GM18868 (cell line): ENCODE data around the gene MYO5B.

Source experiments
- ATAC-seq: cut with Tn5 transposase; IDR thresholded peaks from one replicate; pipeline ENCODE4 v1.9.1; 2021; ENCODE audit warnings: mild to moderate bottlenecking, moderate library complexity; ENCODE audit not compliant: unreplicated experiment

MYO5B gene

GRCh38 chr18:50189160-50189559 is 5.8 kb downstream of the MYO5B start:
- ATAC-seq, result peak; percentile 77

GRCh38 chr18:50188652-50189051 is 6.3 kb downstream of the MYO5B start:
- ATAC-seq, result no peak

GRCh38 chr18:50187659-50188058 is 7.3 kb downstream of the MYO5B start:
- ATAC-seq, result no peak

DNA sequence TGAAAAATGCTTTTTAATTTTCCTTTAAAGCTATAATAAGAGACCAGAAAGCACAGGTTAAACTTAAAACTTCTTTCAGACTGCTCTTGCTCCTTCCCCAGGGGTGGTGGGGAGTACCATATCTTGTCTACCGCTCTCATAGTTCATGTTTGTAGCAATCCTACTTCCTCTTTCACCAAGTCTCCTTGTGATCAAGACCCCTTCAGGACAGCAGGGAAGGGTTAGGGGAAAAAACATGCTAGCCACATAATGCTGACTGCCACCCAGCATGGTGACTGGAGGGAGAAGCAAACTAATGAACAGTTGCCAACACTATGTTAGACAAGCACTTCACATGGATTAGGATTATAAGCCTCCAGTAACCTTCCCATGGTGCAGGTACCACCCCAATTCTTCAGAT is 8.6 kb downstream of the MYO5B start:
- ATAC-seq, result no peak

DNA sequence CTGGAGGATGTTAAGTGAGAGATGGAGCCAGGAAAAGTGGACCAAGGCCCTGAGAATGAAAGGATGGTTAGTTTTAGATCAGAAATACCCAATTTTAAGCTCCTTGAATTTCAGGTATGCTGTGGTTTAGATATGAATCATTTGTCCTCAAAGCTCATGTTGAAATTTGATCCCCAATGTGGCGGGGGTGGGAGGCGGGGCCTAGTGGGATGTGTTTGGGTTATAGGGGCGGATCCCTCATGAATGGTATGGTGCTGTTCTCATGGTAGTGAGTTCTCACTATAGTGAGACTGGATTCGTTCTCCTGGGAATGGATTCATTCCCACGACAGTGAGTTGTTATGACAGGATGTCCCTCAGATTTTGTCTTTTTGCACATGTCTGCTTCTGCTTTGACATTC is 11.4 kb downstream of the MYO5B start:
- no peak for ATAC-seq

GRCh38 chr18:50182511-50182910 is 12.4 kb downstream of the MYO5B start:
- no peak for ATAC-seq

- no peak for ATAC-seq
Observed at GRCh38 chr18:50181590-50181989, 13.4 kb downstream of the MYO5B start.

DNA sequence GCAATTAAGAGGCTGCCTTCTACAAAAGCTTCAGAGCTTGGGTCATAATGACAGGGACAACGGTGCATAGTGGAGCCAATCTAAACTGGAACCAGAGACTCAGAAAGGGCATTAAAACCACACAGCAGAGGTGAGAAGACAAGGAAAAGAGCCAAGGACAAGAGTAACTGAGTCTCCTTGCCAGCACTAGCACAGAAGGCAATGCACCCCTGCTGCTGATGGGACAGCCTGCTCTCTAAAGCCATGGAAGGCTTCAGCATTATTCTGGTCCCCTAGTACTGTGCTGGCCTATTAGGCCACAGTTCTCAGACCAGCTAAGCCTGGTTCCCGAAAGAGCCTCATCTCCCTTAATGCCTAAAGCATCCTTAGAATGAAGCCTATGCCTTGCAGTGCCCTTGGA is 15.5 kb downstream of the MYO5B start:
- no peak for ATAC-seq

- no peak for ATAC-seq
Observed at GRCh38 chr18:50177294-50177992, 17.5 kb downstream of the MYO5B start.

GRCh38 chr18:50172367-50172766 is 22.6 kb downstream of the MYO5B start:
- ATAC-seq, result no peak

DNA sequence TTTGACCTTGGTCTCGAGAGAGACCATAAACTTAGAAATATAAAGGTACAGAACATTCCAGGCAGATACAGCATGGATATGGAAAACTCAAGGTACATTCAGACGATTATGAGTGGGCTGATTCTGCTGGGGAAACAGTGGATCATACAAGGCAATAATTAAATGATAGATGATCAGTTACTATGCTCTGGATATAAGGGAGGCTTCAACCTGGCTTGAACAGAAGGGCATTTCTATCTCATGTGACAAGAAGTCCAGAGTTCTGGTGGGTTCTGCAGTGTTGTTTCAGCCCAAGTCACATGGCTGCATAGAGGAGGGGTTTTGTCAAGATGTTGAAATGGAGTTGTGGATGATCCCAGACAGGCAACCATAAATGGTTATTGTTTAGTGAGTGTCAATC is 23.5 kb downstream of the MYO5B start:
- ATAC-seq, result no peak

- no peak for ATAC-seq
Observed at GRCh38 chr18:50170004-50170403, 24.9 kb downstream of the MYO5B start.

- ATAC-seq, result no peak
Observed at GRCh38 chr18:50169149-50169548, 25.8 kb downstream of the MYO5B start.

- ATAC-seq, result no peak
Observed at GRCh38 chr18:50167966-50168365, 27.0 kb downstream of the MYO5B start.

DNA sequence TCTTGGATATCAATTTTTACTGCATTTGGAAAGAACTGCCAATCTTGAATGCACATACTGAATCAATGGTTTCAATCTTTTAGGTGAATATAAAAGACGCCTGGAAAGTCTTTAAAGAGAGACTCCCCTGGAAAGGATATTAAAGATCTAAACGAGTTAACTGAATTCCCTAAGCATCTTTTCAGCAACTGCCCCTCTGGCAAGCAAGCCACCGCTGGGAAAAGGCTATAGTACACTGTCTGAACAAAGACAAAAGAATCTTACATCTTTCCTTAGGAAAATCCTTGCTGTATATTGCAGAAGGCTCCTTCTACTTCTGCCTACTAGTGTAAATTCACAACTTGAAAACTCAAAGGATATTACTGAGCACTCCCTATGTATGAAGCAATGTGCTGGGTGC is 28.0 kb downstream of the MYO5B start:
- no peak for ATAC-seq

GRCh38 chr18:50163505-50163904 is 31.4 kb downstream of the MYO5B start:
- no peak for ATAC-seq

- no peak for ATAC-seq
Observed at GRCh38 chr18:50162486-50163304, 32.3 kb downstream of the MYO5B start.

DNA sequence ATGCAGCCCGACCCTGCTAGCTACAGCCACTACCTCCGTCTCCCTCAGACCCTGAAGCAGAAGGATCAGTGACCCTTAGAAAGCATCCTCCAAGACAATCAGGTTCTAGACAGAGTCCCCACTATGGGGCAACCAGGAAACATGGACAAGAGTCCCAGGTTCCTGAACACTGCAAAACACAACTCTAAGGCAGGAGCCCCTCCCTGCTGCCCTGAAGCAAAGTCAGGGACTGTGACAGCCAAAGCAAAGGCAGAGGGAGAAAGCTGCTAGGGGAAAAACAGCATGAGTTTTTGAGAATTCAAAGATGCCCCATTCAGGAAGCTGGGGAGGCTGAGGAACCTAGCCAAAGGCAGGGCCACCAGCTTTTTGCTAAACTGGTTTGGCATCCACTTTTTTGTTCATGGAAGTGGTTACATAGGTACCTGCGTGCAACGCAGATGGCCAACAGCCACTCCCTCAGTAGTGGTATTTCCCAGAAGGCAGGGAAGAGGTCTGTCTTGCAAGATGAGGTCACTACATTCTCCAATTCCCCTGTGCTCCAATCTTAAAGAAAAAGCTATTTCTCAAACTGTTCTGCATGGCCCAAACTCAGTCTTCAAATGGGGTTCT is 33.2 kb downstream of the MYO5B start:
- ATAC-seq, result no peak

- no peak for ATAC-seq
Observed at GRCh38 chr18:50159654-50160046, 35.3 kb downstream of the MYO5B start.

DNA sequence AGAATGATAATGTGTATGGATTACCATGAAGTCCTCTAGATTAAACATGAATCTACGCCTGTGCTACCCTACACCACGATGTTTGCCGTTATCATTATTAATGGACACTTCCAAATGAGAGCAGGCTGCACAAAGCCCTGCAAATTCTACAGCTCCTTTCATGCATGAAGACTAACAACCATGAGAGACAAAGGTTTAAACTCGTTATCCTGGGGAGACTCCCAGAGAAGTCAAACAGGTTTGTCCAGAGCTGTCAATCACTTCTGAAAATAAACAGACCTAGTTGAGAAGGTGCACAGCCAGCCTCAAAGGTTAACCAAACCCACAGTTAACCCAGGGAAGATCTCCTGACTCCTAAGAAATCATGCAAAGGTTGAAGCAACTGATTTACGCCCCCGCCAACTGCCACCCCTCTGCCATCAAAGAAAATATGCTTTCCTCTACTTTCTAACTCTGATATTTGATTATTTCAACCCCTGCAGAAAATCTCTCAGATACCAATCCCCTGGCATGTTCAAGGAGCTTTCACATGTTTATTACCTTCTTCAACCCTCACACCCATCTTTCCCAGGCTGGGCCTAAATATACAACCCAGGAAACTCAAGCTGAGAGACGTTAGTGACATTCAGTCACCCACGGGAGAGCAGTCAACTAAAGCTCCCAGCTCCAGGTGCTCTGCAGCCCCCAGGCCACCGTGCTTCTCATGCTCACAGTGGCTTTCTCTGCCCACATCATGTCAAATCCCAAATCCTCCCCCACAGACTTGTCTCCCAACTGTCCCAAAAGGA is 35.9 kb downstream of the MYO5B start:
- no peak for ATAC-seq

GRCh38 chr18:50155406-50155805 is 39.5 kb downstream of the MYO5B start:
- no peak for ATAC-seq
